CD4-positive, CD25-positive, alpha-beta regulatory T cell (primary cell): ENCODE measurements around the gene GLIPR1L2. TPM values are rescaled to one million over a fixed set of nuclear protein-coding genes. Genes with fewer than 3 reads are reported as not detected.
"Not testable (repeated sequence)": the region's sequence is repeated elsewhere in the genome, so short reads cannot be mapped to it uniquely, and the experiment has no call there.

Source experiments
- ATAC-seq, 2 donors: fragments of 150-1000 bp; cut with Tn5 transposase; one replicate each; pipeline ENCODE4 v1.10.0; 2021; ENCODE audit warnings: low read depth in 2 of 2, moderate number of reproducible peaks in 2 of 2, moderate library complexity in 1 of 2
- DNase-seq, 3 donors: peaks; one replicate each; pipeline versions ENCODE4 v3.0.0 to v3.0.0-alpha.2; 2012 to 2022; ENCODE audit warnings: mixed read lengths in 1 of 3
- H3K27ac ChIP-seq: one replicate; pipeline ENCODE4 v1.7.0; 2013; ENCODE audit warnings: mild to moderate bottlenecking, low read length; ENCODE audit not compliant: insufficient read depth, poor library complexity, severe bottlenecking
- H3K27me3 ChIP-seq: one replicate; pipeline ENCODE4 v1.7.0; 2013; ENCODE audit warnings: low read length; ENCODE audit not compliant: control insufficient read depth, insufficient read depth
- H3K36me3 ChIP-seq: one replicate; pipeline ENCODE4 v1.7.0; 2013; ENCODE audit warnings: mild to moderate bottlenecking, low read length, moderate library complexity; ENCODE audit not compliant: control insufficient read depth, insufficient read depth
- H3K4me1 ChIP-seq: 2 replicates; pipeline ENCODE4 v1.7.0; 2013; ENCODE audit warnings: mild to moderate bottlenecking, low read length; ENCODE audit not compliant: insufficient read depth, control insufficient read depth, poor library complexity, severe bottlenecking
- H3K4me3 ChIP-seq: one replicate; pipeline ENCODE4 v1.7.0; 2013; ENCODE audit warnings: low read depth, mild to moderate bottlenecking, low read length, moderate library complexity
- H3K9me3 ChIP-seq, 2 experiments: 1 replicate in 1 of 2; 2 replicates in 1 of 2; pipeline ENCODE4 v1.7.0; 2013; ENCODE audit warnings: low read length in 2 of 2, mild to moderate bottlenecking in 1 of 2, moderate library complexity in 1 of 2; ENCODE audit not compliant: control insufficient read depth in 2 of 2
- H3K27ac Mint-ChIP-seq, 3 donors: one replicate each; pipeline ENCODE4 v1.8.0; 2020 to 2022; ENCODE audit warnings: mild to moderate bottlenecking in 3 of 3, mixed read lengths in 3 of 3, moderate library complexity in 2 of 3
- H3K27me3 Mint-ChIP-seq: one replicate; pipeline ENCODE4 v1.8.0; 2022; ENCODE audit warnings: mild to moderate bottlenecking, mixed read lengths
- H3K36me3 Mint-ChIP-seq: one replicate; pipeline ENCODE4 v1.8.0; 2020; ENCODE audit warnings: mixed read lengths
- H3K4me1 Mint-ChIP-seq, 4 donors: one replicate each; pipeline ENCODE4 v1.8.0; 2020 to 2022; ENCODE audit warnings: mixed read lengths in 4 of 4, mild to moderate bottlenecking in 1 of 4
- H3K4me3 Mint-ChIP-seq, 4 donors: one replicate each; pipeline ENCODE4 v1.8.0; 2020 to 2022; ENCODE audit warnings: mild to moderate bottlenecking in 4 of 4, mixed read lengths in 4 of 4, moderate library complexity in 3 of 4
- H3K9me3 Mint-ChIP-seq, 7 donors: one replicate each; pipeline ENCODE4 v1.8.0; 2020 to 2022; ENCODE audit warnings: mixed read lengths in 7 of 7, mild to moderate bottlenecking in 3 of 7, moderate library complexity in 2 of 7
- polyA plus RNA-seq, 4 donors: library from polyadenylated mRNA; unstranded; fragments of 300-500 nt; fragmentation: Illumina TruSeq; gene quantifications; one replicate each; pipeline ENCODE4 v1.2.3, GENCODE V29; 2021
- total RNA-seq: library from RNA; stranded (reverse); gene quantifications from one replicate; pipeline ENCODE4 v1.2.3, GENCODE V29; 2022

Gene GLIPR1L2
- 0.27 TPM for total RNA-seq
- polyA plus RNA-seq, result 1 to 10 TPM in 2 of 4 donors, under 1 TPM in 1, not detected in 1; 0.54 to 2.2 (median 1.7) TPM

GRCh38 chr12:75390899-75391538, at the start of gene GLIPR1L2:
TSS of gene GLIPR1L2 (plus strand) at chr12:75391089. CDS start at chr12:75391117, 28 bp downstream.
- peak; percentile 78 to 95 (median 81) for DNase-seq
- no peaks in the 10 kb centered on the region for H3K9me3 ChIP-seq
- peak within 1 kb of the TSS; percentile 84 for H3K27ac ChIP-seq
- Mint-ChIP-seq H3K36me3 (no peaks in the 10 kb centered on the region), H3K27ac (peak within 1 kb of the TSS; percentile 98 to 99 (median 98)), H3K4me1 (peaks cover 30 to 70% (median 52%) of the 10 kb centered on the region in 4 donors), H3K9me3 (peaks cover 0 to 3% (median 0%) of the 10 kb centered on the region in 7 donors), H3K27me3 (no peaks in the 10 kb centered on the region), H3K4me3 (peak within 1 kb of the TSS; percentile 90 to 96 (median 94))
- no peaks in the 10 kb centered on the region for H3K36me3 ChIP-seq
- peak within 1 kb of the TSS; percentile 79 for H3K4me3 ChIP-seq
- peaks cover 40% of the 10 kb centered on the region for H3K4me1 ChIP-seq
- H3K27me3 ChIP-seq, result no peaks in the 10 kb centered on the region
- peak; percentile 87 to 92 for ATAC-seq

GRCh38 chr12:75341873-75342272, 49.0 kb upstream of the GLIPR1L2 start:
- DNase-seq (no peak), ATAC-seq (no peak)
- H3K36me3 ChIP-seq, result no peaks in the 10 kb centered on the region
- H3K4me3 Mint-ChIP-seq, result no peak overlapping the region
- H3K4me1 ChIP-seq, result no peaks in the 10 kb centered on the region
- H3K27ac Mint-ChIP-seq, result no peak overlapping the region
- peaks cover 0 to 1% (median 0%) of the 10 kb centered on the region in 7 donors for H3K9me3 Mint-ChIP-seq
- H3K27ac ChIP-seq, result no peak overlapping the region
- peaks cover 0 to 6% (median under 1%) of the 10 kb centered on the region in 4 donors for H3K4me1 Mint-ChIP-seq
- no peaks in the 10 kb centered on the region for H3K9me3 ChIP-seq
- no peak overlapping the region for H3K4me3 ChIP-seq
- H3K36me3 Mint-ChIP-seq, result no peaks in the 10 kb centered on the region
- no peaks in the 10 kb centered on the region for H3K27me3 ChIP-seq
- H3K27me3 Mint-ChIP-seq, result peaks cover 9% of the 10 kb centered on the region

GRCh38 chr12:75345531-75345930, 45.4 kb upstream of the GLIPR1L2 start:
- H3K4me1 Mint-ChIP-seq, result no peaks in the 10 kb centered on the region
- Histone ChIP-seq H3K27me3 (no peaks in the 10 kb centered on the region), H3K9me3 (no peaks in the 10 kb centered on the region), H3K27ac (no peak overlapping the region), H3K36me3 (no peaks in the 10 kb centered on the region), H3K4me1 (no peaks in the 10 kb centered on the region), H3K4me3 (no peak overlapping the region)
- DNase-seq (no peak), ATAC-seq (no peak)
- no peak overlapping the region for H3K4me3 Mint-ChIP-seq
- no peak overlapping the region for H3K27ac Mint-ChIP-seq
- H3K9me3 Mint-ChIP-seq, result peaks cover 0 to 2% (median 0%) of the 10 kb centered on the region in 7 donors
- peaks cover 11% of the 10 kb centered on the region for H3K27me3 Mint-ChIP-seq
- no peaks in the 10 kb centered on the region for H3K36me3 Mint-ChIP-seq

GRCh38 chr12:75346215-75346614, 44.7 kb upstream of the GLIPR1L2 start:
- H3K4me1 Mint-ChIP-seq, H3K9me3 Mint-ChIP-seq, H3K36me3 Mint-ChIP-seq, H3K27ac ChIP-seq, H3K9me3 ChIP-seq, H3K4me3 Mint-ChIP-seq, H3K4me1 ChIP-seq, H3K27ac Mint-ChIP-seq, H3K4me3 ChIP-seq, H3K27me3 ChIP-seq, H3K36me3 ChIP-seq: not testable (repeated sequence)
- peaks cover 11% of the 10 kb centered on the region for H3K27me3 Mint-ChIP-seq
- ATAC-seq (peak in 1 of 2 donors; percentile 53), DNase-seq (peak in 2 of 3 donors; percentile 11 to 46)

GRCh38 chr12:75349946-75350345, 40.9 kb upstream of the GLIPR1L2 start:
- ATAC-seq, result no peak
- Histone ChIP-seq H3K27ac (no peak overlapping the region), H3K4me3 (no peak overlapping the region), H3K27me3 (no peaks in the 10 kb centered on the region), H3K36me3 (no peaks in the 10 kb centered on the region), H3K9me3 (no peaks in the 10 kb centered on the region), H3K4me1 (no peaks in the 10 kb centered on the region)
- peaks cover 0 to 6% (median 0%) of the 10 kb centered on the region in 4 donors for H3K4me1 Mint-ChIP-seq
- peaks cover 8% of the 10 kb centered on the region for H3K36me3 Mint-ChIP-seq
- peaks cover 5% of the 10 kb centered on the region for H3K27me3 Mint-ChIP-seq
- H3K27ac Mint-ChIP-seq, result no peak overlapping the region
- DNase-seq, result no peak
- H3K9me3 Mint-ChIP-seq, result peaks cover 0 to 13% (median 5%) of the 10 kb centered on the region in 7 donors
- H3K4me3 Mint-ChIP-seq, result no peak overlapping the region

- peaks cover 0 to 6% (median 0%) of the 10 kb centered on the region in 4 donors for H3K4me1 Mint-ChIP-seq
- Histone ChIP-seq H3K9me3 (no peaks in the 10 kb centered on the region), H3K4me3 (no peak overlapping the region), H3K4me1 (no peaks in the 10 kb centered on the region), H3K27ac (no peak overlapping the region), H3K27me3 (no peaks in the 10 kb centered on the region), H3K36me3 (no peaks in the 10 kb centered on the region)
- no peak overlapping the region for H3K27ac Mint-ChIP-seq
- ATAC-seq (no peak), DNase-seq (no peak)
- H3K4me3 Mint-ChIP-seq, result no peak overlapping the region
- peaks cover 5% of the 10 kb centered on the region for H3K27me3 Mint-ChIP-seq
- H3K9me3 Mint-ChIP-seq, result peaks cover 0 to 17% (median 5%) of the 10 kb centered on the region in 7 donors
- H3K36me3 Mint-ChIP-seq, result peaks cover 10% of the 10 kb centered on the region
Observed at GRCh38 chr12:75350413-75350812, 40.5 kb upstream of the GLIPR1L2 start.

GRCh38 chr12:75354011-75354410, 36.9 kb upstream of the GLIPR1L2 start:
- no peaks in the 10 kb centered on the region for H3K9me3 ChIP-seq
- no peaks in the 10 kb centered on the region for H3K36me3 ChIP-seq
- no peak overlapping the region for H3K4me3 Mint-ChIP-seq
- H3K4me1 ChIP-seq, result no peaks in the 10 kb centered on the region
- no peak overlapping the region for H3K27ac ChIP-seq
- ATAC-seq (no peak), DNase-seq (no peak)
- peaks cover 0 to 6% (median 0%) of the 10 kb centered on the region in 4 donors for H3K4me1 Mint-ChIP-seq
- no peak overlapping the region for H3K4me3 ChIP-seq
- no peak overlapping the region for H3K27ac Mint-ChIP-seq
- H3K27me3 Mint-ChIP-seq, result no peaks in the 10 kb centered on the region
- peaks cover 10% of the 10 kb centered on the region for H3K36me3 Mint-ChIP-seq
- peaks cover 0 to 17% (median 5%) of the 10 kb centered on the region in 7 donors for H3K9me3 Mint-ChIP-seq
- H3K27me3 ChIP-seq, result no peaks in the 10 kb centered on the region

GRCh38 chr12:75360920-75361319, 30.0 kb upstream of the GLIPR1L2 start:
- Histone ChIP-seq H3K36me3 (no peaks in the 10 kb centered on the region), H3K4me3 (no peak overlapping the region), H3K9me3 (no peaks in the 10 kb centered on the region), H3K27ac (no peak overlapping the region), H3K27me3 (no peaks in the 10 kb centered on the region), H3K4me1 (no peaks in the 10 kb centered on the region)
- Mint-ChIP-seq H3K27me3 (no peaks in the 10 kb centered on the region), H3K4me3 (no peak overlapping the region), H3K4me1 (peaks cover 0 to 6% (median under 1%) of the 10 kb centered on the region in 4 donors), H3K27ac (no peak overlapping the region), H3K36me3 (no peaks in the 10 kb centered on the region), H3K9me3 (peaks cover 0 to 2% (median 0%) of the 10 kb centered on the region in 7 donors)
- ATAC-seq, result no peak
- DNase-seq, result no peak
